CD14-positive monocyte (primary cell): Measurements from ENCODE around the gene TACC2. TPM values are rescaled to one million over a fixed set of nuclear protein-coding genes. Genes with fewer than 3 reads are reported as not detected.

Experiments used
- DNase-seq, 3 donors: peaks; one replicate each; pipeline ENCODE4 v3.0.0-alpha.2; 2011 to 2022
- H2AFZ ChIP-seq: 2 replicates; pipeline ENCODE4 v1.6.0; 2012; ENCODE audit warnings: mild to moderate bottlenecking, low read depth, low read length, inconsistent platforms; ENCODE audit not compliant: insufficient read depth, poor library complexity, severe bottlenecking
- H3K27ac ChIP-seq, 2 donors: 1 replicate in 1 of 2; 2 replicates in 1 of 2; pipeline ENCODE4 v1.5.1; 2012 to 2013; ENCODE audit warnings: low read length in 2 of 2, control low read depth in 1 of 2, inconsistent platforms in 1 of 2, low read depth in 1 of 2, mild to moderate bottlenecking in 1 of 2
- H3K27me3 ChIP-seq, 2 donors: one replicate each; pipeline versions ENCODE4 v1.6.0 to v1.6.1; 2011 to 2013; ENCODE audit warnings: low read length in 2 of 2; ENCODE audit not compliant: control insufficient read depth in 2 of 2, insufficient read depth in 2 of 2
- H3K36me3 ChIP-seq, 2 donors: replicated peaks in 1 of 2; 1 replicate in 1 of 2; 2 replicates in 1 of 2; pipeline versions ENCODE4 v1.5.1 to v1.6.1; 2012 to 2013; ENCODE audit warnings: low read length in 2 of 2, control low read depth in 1 of 2, inconsistent platforms in 1 of 2, mild to moderate bottlenecking in 1 of 2; ENCODE audit not compliant: insufficient read depth in 2 of 2, control insufficient read depth in 1 of 2
- H3K4me1 ChIP-seq, 2 donors: 1 replicate in 1 of 2; 2 replicates in 1 of 2; pipeline versions ENCODE4 v1.5.1 to v1.6.1; 2012 to 2013; ENCODE audit warnings: low read length in 2 of 2, control low read depth in 1 of 2, inconsistent platforms in 1 of 2, mild to moderate bottlenecking in 1 of 2, moderate library complexity in 1 of 2; ENCODE audit not compliant: insufficient read depth in 2 of 2, control insufficient read depth in 1 of 2
- H3K4me2 ChIP-seq: replicated peaks from 2 replicates; pipeline ENCODE3; 2012; ENCODE audit warnings: low read length, moderate library complexity, mild to moderate bottlenecking; ENCODE audit not compliant: poor library complexity, severe bottlenecking; ENCODE audit errors: extremely low read depth
- H3K4me3 ChIP-seq, 3 experiments: fragments of 200-600 bp in 1 of 3; sonication (generic) in 1 of 3; replicated peaks in 1 of 3; 1 replicate in 2 of 3; 2 replicates in 1 of 3; pipeline ENCODE4 v1.5.1; 2011 to 2013; ENCODE audit warnings: low read length in 3 of 3, mild to moderate bottlenecking in 3 of 3, control low read depth in 2 of 3, low read depth in 2 of 3, inconsistent platforms in 1 of 3, moderate library complexity in 1 of 3
- H3K79me2 ChIP-seq: 2 replicates; pipeline ENCODE4 v1.6.0; 2012; ENCODE audit warnings: mild to moderate bottlenecking, control low read depth, inconsistent platforms, low read length, moderate library complexity; ENCODE audit not compliant: insufficient read depth
- H3K9ac ChIP-seq: 2 replicates; pipeline ENCODE4 v1.6.0; 2017; ENCODE audit warnings: low read length, mild to moderate bottlenecking; ENCODE audit not compliant: insufficient read depth, poor library complexity, severe bottlenecking
- H3K9me3 ChIP-seq, 2 donors: replicated peaks in 1 of 2; 1 replicate in 1 of 2; 2 replicates in 1 of 2; pipeline versions ENCODE4 v1.5.1 to v1.6.1; 2012 to 2013; ENCODE audit warnings: low read length in 2 of 2, control low read depth in 1 of 2; ENCODE audit not compliant: control insufficient read depth in 1 of 2, insufficient read depth in 1 of 2
- H4K20me1 ChIP-seq: 2 replicates; pipeline ENCODE4 v1.6.0; 2012; ENCODE audit warnings: mild to moderate bottlenecking, low read length, control low read depth, moderate library complexity; ENCODE audit not compliant: insufficient read depth
- H3K27ac Mint-ChIP-seq, 7 donors: one replicate each; pipeline ENCODE4 v1.8.0; 2020; ENCODE audit warnings: mild to moderate bottlenecking in 7 of 7, mixed read lengths in 7 of 7, moderate library complexity in 6 of 7, inconsistent platforms in 2 of 7
- H3K27me3 Mint-ChIP-seq, 3 donors: one replicate each; pipeline ENCODE4 v1.8.0; 2021 to 2022; ENCODE audit warnings: low read depth in 3 of 3, mild to moderate bottlenecking in 3 of 3, mixed read lengths in 3 of 3, moderate library complexity in 3 of 3, inconsistent platforms in 1 of 3
- H3K36me3 Mint-ChIP-seq, 2 donors: one replicate each; pipeline ENCODE4 v1.8.0; 2020; ENCODE audit warnings: mixed read lengths in 2 of 2, inconsistent platforms in 1 of 2, mild to moderate bottlenecking in 1 of 2
- H3K4me1 Mint-ChIP-seq: one replicate; pipeline ENCODE4 v1.8.0; 2020; ENCODE audit warnings: mild to moderate bottlenecking, mixed read lengths
- H3K4me3 Mint-ChIP-seq, 2 donors: one replicate each; pipeline ENCODE4 v1.8.0; 2020; ENCODE audit warnings: mild to moderate bottlenecking in 2 of 2, mixed read lengths in 2 of 2, moderate library complexity in 1 of 2
- H3K9me3 Mint-ChIP-seq, 7 donors: one replicate each; pipeline ENCODE4 v1.8.0; 2020 to 2022; ENCODE audit warnings: mixed read lengths in 7 of 7, mild to moderate bottlenecking in 6 of 7, moderate library complexity in 6 of 7, inconsistent platforms in 2 of 7
- WGBS: methylation state at CpG from one replicate; pipeline ENCODE4 v1.1.5; 2013; ENCODE audit warnings: missing lambda C conversion rate; ENCODE audit not compliant: insufficient coverage; 5-methylcytosine and 5-hydroxymethylcytosine counted together
- intact Hi-C, 2 donors: fragments of 100-400 bp; cut with micrococcal nuclease; formaldehyde crosslinking; loops; one replicate each; pipeline versions ENCODE4 v1.15.0 to v1.15.1; 2023
- polyA plus RNA-seq, 3 donors: library from polyadenylated mRNA; depleted of rRNA in 1 of 3; unstranded in 2 of 3; stranded (reverse) in 1 of 3; fragments of 300-500 nt in 2 of 3; fragments of >200 nt in 1 of 3; fragmentation: Illumina TruSeq in 2 of 3; gene quantifications; 1 replicate in 2 of 3; 2 replicates in 1 of 3; pipeline ENCODE4 v1.2.3, GENCODE V29; 2012 to 2021
- TF ChIP-seq, protein P1 (sequence below): fragments of 200-600 bp; IDR thresholded peaks from one replicate; pipeline ENCODE4 v1.8.0; 2022; ENCODE audit warnings: antibody characterized with exemption, mild to moderate bottlenecking

TACC2 gene
- polyA plus RNA-seq, 3 donors: 0.03 TPM; not detected in 2

DNA sequence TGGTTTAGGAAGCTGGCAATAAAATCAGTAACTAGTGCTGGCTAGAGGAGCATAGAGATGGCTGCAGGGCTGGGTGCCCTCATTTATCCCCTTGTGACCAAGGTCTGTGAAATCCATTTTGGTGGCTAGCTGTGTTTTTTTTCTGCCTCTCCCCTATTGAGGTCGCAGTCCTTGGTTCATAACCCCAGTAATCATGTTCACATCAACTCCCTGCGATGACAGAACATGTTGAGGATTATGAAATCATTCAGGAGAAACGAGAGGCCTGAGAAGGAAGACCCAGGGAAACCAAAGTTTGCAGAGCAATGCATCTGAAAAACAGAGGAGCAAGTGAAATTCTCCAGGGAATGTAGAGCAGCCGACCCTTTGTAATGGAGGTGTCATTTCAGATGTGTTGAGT is 126.9 kb downstream of the TACC2 start:
- Mint-ChIP-seq H3K27me3 (peaks cover 48 to 62% (median 53%) of the 10 kb centered on the region in 3 donors), H3K36me3 (no peaks in the 10 kb centered on the region), H3K27ac (no peak overlapping the region), H3K4me3 (no peak overlapping the region), H3K9me3 (peaks cover 0 to 9% (median 0%) of the 10 kb centered on the region in 7 donors), H3K4me1 (no peaks in the 10 kb centered on the region)
- Histone ChIP-seq H3K4me2 (no peak overlapping the region), H3K27ac (no peak overlapping the region), H4K20me1 (no peaks in the 10 kb centered on the region), H3K9ac (no peak overlapping the region), H2AFZ (no peak overlapping the region), H3K4me1 (no peaks in the 10 kb centered on the region), H3K27me3 (peaks cover 27 to 50% of the 10 kb centered on the region in 2 donors), H3K9me3 (no peaks in the 10 kb centered on the region), H3K79me2 (no peaks in the 10 kb centered on the region), H3K4me3 (no peak overlapping the region), H3K36me3 (no peaks in the 10 kb centered on the region)
- WGBS: 74% methylated on average over 3 of the region's 4 CpGs
- intact Hi-C loops: no loop called here
- TF ChIP-seq, protein P1, sequence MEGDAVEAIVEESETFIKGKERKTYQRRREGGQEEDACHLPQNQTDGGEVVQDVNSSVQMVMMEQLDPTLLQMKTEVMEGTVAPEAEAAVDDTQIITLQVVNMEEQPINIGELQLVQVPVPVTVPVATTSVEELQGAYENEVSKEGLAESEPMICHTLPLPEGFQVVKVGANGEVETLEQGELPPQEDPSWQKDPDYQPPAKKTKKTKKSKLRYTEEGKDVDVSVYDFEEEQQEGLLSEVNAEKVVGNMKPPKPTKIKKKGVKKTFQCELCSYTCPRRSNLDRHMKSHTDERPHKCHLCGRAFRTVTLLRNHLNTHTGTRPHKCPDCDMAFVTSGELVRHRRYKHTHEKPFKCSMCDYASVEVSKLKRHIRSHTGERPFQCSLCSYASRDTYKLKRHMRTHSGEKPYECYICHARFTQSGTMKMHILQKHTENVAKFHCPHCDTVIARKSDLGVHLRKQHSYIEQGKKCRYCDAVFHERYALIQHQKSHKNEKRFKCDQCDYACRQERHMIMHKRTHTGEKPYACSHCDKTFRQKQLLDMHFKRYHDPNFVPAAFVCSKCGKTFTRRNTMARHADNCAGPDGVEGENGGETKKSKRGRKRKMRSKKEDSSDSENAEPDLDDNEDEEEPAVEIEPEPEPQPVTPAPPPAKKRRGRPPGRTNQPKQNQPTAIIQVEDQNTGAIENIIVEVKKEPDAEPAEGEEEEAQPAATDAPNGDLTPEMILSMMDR: no peak
- DNase-seq: no peak

DNA sequence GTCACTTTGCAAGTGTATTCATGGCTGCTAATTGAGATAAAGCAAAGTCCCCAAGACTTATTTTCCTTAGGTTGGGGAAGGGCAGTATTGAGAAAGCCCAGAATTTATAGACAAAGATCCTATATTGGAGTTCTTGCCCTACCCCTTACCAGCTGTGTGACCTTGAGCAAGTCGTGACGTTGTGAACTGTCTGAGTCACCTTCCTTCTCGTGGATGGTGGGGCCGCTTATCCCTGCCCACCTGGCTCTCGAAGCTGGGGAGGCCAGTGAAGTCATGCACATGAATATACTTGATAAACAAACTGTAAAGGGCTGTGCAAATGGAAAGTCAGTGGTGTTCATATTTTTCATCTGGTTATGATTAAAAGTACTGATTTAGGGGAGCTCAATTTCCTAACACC is 127.4 kb downstream of the TACC2 start:
- H3K36me3 Mint-ChIP-seq: no peaks in the 10 kb centered on the region
- H3K27me3 Mint-ChIP-seq: peaks cover 44 to 57% (median 48%) of the 10 kb centered on the region in 3 donors
- TF ChIP-seq, protein P1: no peak
- no peak overlapping the region for H3K27ac ChIP-seq
- H3K27me3 ChIP-seq: peaks cover 24 to 46% of the 10 kb centered on the region in 2 donors
- intact Hi-C loops: no loop called here
- H3K4me1 ChIP-seq: no peaks in the 10 kb centered on the region
- H3K9me3 ChIP-seq: no peaks in the 10 kb centered on the region
- no peak overlapping the region for H3K4me2 ChIP-seq
- no peaks in the 10 kb centered on the region for H3K79me2 ChIP-seq
- no peak overlapping the region for H2AFZ ChIP-seq
- no peak overlapping the region for H3K4me3 ChIP-seq
- H4K20me1 ChIP-seq: no peaks in the 10 kb centered on the region
- no peak for DNase-seq
- WGBS: 65% methylated on average over 5 of the region's 5 CpGs
- no peaks in the 10 kb centered on the region for H3K36me3 ChIP-seq
- H3K4me3 Mint-ChIP-seq: peak overlapping the region in 1 of 2 donors; percentile 32
- H3K9ac ChIP-seq: no peak overlapping the region
- no peak overlapping the region for H3K27ac Mint-ChIP-seq
- H3K9me3 Mint-ChIP-seq: peaks cover 0 to 5% (median 0%) of the 10 kb centered on the region in 7 donors
- no peaks in the 10 kb centered on the region for H3K4me1 Mint-ChIP-seq
